Liver (tissue), 9 donors: ENCODE results near the gene TSPEAR. TPM values are rescaled to one million over a fixed set of nuclear protein-coding genes. Genes with fewer than 3 reads are reported as not detected.

Source experiments
- DNase-seq: peaks from one replicate; pipeline ENCODE4 v3.0.0-alpha.2; 2017; ENCODE audit warnings: low spot score
- H3K27ac ChIP-seq, 2 donors: one replicate each; pipeline ENCODE4 v1.7.0; 2013; ENCODE audit warnings: inconsistent platforms in 2 of 2, low read length in 2 of 2, control low read depth in 1 of 2, low read depth in 1 of 2, mild to moderate bottlenecking in 1 of 2
- H3K27me3 ChIP-seq, 4 donors: one replicate each; pipeline versions ENCODE4 v1.6.1 to v1.7.0; 2013; ENCODE audit warnings: low read length in 3 of 4, inconsistent platforms in 1 of 4, mild to moderate bottlenecking in 1 of 4, moderate library complexity in 1 of 4; ENCODE audit not compliant: control insufficient read depth in 4 of 4, insufficient read depth in 4 of 4
- H3K36me3 ChIP-seq, 4 donors: one replicate each; pipeline versions ENCODE4 v1.6.1 to v1.7.0; 2013; ENCODE audit warnings: low read length in 3 of 4, mild to moderate bottlenecking in 3 of 4, low read depth in 1 of 4, moderate library complexity in 1 of 4; ENCODE audit not compliant: control insufficient read depth in 4 of 4, insufficient read depth in 3 of 4
- H3K4me1 ChIP-seq, 4 donors: one replicate each; pipeline versions ENCODE4 v1.6.1 to v1.7.0; 2013; ENCODE audit warnings: low read length in 3 of 4, mild to moderate bottlenecking in 3 of 4, moderate library complexity in 1 of 4; ENCODE audit not compliant: control insufficient read depth in 4 of 4, insufficient read depth in 4 of 4
- H3K4me3 ChIP-seq, 3 donors: one replicate each; pipeline versions ENCODE4 v1.6.1 to v1.7.0; 2013; ENCODE audit warnings: low read length in 3 of 3, control low read depth in 1 of 3, low read depth in 1 of 3, mild to moderate bottlenecking in 1 of 3
- H3K9ac ChIP-seq, 2 donors: one replicate each; pipeline ENCODE4 v1.7.0; 2013; ENCODE audit warnings: low read length in 2 of 2, mild to moderate bottlenecking in 2 of 2, moderate library complexity in 2 of 2, control low read depth in 1 of 2, low read depth in 1 of 2
- H3K9me3 ChIP-seq, 4 donors: one replicate each; pipeline versions ENCODE4 v1.6.1 to v1.7.0; 2013; ENCODE audit warnings: low read length in 3 of 4; ENCODE audit not compliant: control insufficient read depth in 4 of 4
- ATF3 ChIP-seq: IDR thresholded peaks from 2 replicates; pipeline ENCODE4 v1.6.1; 2016; ENCODE audit warnings: antibody characterized with exemption
- CTCF ChIP-seq: fragments of 150-350 bp; IDR thresholded peaks from 2 replicates; pipeline ENCODE4 v1.5.1; 2017; ENCODE audit warnings: improper control_type of control experiment, low read depth, low read length; ENCODE audit not compliant: missing input control
- EGR1 ChIP-seq, 2 donors: IDR thresholded peaks; 2 replicates each; pipeline ENCODE4 v1.6.1; 2016 to 2018; ENCODE audit warnings: antibody characterized with exemption in 2 of 2, low read depth in 2 of 2
- FOXA1 ChIP-seq: IDR thresholded peaks from 2 replicates; pipeline ENCODE4 v1.6.1; 2016; ENCODE audit warnings: antibody characterized with exemption
- FOXA2 ChIP-seq: IDR thresholded peaks from 2 replicates; pipeline ENCODE4 v1.6.1; 2016; ENCODE audit warnings: antibody characterized with exemption
- GABPA ChIP-seq, 2 donors: IDR thresholded peaks in 1 of 2; conservative IDR thresholded peaks in 1 of 2; 2 replicates each; pipeline ENCODE4 v1.6.1; 2016; ENCODE audit warnings: antibody characterized with exemption in 2 of 2, mild to moderate bottlenecking in 1 of 2, moderate library complexity in 1 of 2
- HNF4A ChIP-seq, 2 donors: conservative IDR thresholded peaks; 2 replicates each; pipeline ENCODE4 v1.6.1; 2016; ENCODE audit warnings: antibody characterized with exemption in 2 of 2, mild to moderate bottlenecking in 2 of 2
- HNF4G ChIP-seq: IDR thresholded peaks from 2 replicates; pipeline ENCODE4 v1.6.1; 2016; ENCODE audit warnings: antibody characterized with exemption
- JUND ChIP-seq, 2 donors: IDR thresholded peaks; 2 replicates each; pipeline ENCODE4 v1.6.1; 2016; ENCODE audit warnings: antibody characterized with exemption in 2 of 2
- MAX ChIP-seq: IDR thresholded peaks from 2 replicates; pipeline ENCODE4 v1.6.1; 2016; ENCODE audit warnings: antibody characterized with exemption
- NR2F2 ChIP-seq: IDR thresholded peaks from 2 replicates; pipeline ENCODE4 v1.6.1; 2016; ENCODE audit warnings: antibody characterized with exemption
- RAD21 ChIP-seq, 2 donors: IDR thresholded peaks; 2 replicates each; pipeline ENCODE4 v1.6.1; 2016; ENCODE audit warnings: antibody characterized with exemption in 2 of 2, mild to moderate bottlenecking in 2 of 2
- REST ChIP-seq: IDR thresholded peaks from 2 replicates; pipeline ENCODE4 v1.6.1; 2016; ENCODE audit warnings: antibody characterized with exemption, mild to moderate bottlenecking
- RXRA ChIP-seq, 2 donors: IDR thresholded peaks; 2 replicates each; pipeline ENCODE4 v1.6.1; 2017 to 2018; ENCODE audit warnings: antibody characterized with exemption in 2 of 2, mild to moderate bottlenecking in 1 of 2
- SP1 ChIP-seq: IDR thresholded peaks from 2 replicates; pipeline ENCODE4 v1.6.1; 2018; ENCODE audit warnings: antibody characterized with exemption, mild to moderate bottlenecking
- TAF1 ChIP-seq: conservative IDR thresholded peaks from 2 replicates; pipeline ENCODE4 v1.6.1; 2016; ENCODE audit warnings: antibody characterized with exemption, mild to moderate bottlenecking
- YY1 ChIP-seq: IDR thresholded peaks from 2 replicates; pipeline ENCODE4 v1.6.1; 2016; ENCODE audit warnings: antibody characterized with exemption, mild to moderate bottlenecking
- ZBTB33 ChIP-seq: IDR thresholded peaks from 2 replicates; pipeline ENCODE4 v1.6.1; 2016; ENCODE audit warnings: antibody characterized with exemption
- WGBS: extraction: QIAGEN DNeasy Blood & Tissue Kit; methylation state at CpG from one replicate; pipeline ENCODE4 v1.1.7; 2013; 5-methylcytosine and 5-hydroxymethylcytosine counted together
- polyA plus RNA-seq, 2 donors: library from polyadenylated mRNA; stranded (reverse) in 1 of 2; unstranded in 1 of 2; fragments of 200-250 nt in 1 of 2; fragments of >200 nt in 1 of 2; fragmentation: Nextera tagmentation in 1 of 2; extraction: Ambion mirVana in 1 of 2; gene quantifications; one replicate each; pipeline versions ENCODE4 v1.2.1 to v1.2.3, GENCODE V29; 2013 to 2015
- total RNA-seq, 2 donors: library from RNA; depleted of rRNA; stranded (reverse); fragments of >200 nt; gene quantifications; one replicate each; pipeline ENCODE4 v1.2.3, GENCODE V29; 2014
- donor health status: healthy.
- donor health status: healthy.
- donor health status: healthy.
- donor health status: healthy.
- donor health status: healthy.

TSPEAR gene
- total and polyA plus RNA-seq, 4 donors = under 0.01 to 0.14 (median 0.01) TPM; not detected in 1

GRCh38 chr21:44478801-44479167 is 232.6 kb downstream of the TSPEAR start:
- no peak for DNase-seq
- Histone ChIP-seq H3K27ac (peak overlapping the region; percentile 97), H3K9me3 (no peaks in the 10 kb centered on the region), H3K4me1 (peaks cover 8 to 40% (median 29%) of the 10 kb centered on the region in 4 donors), H3K4me3 (no peak overlapping the region), H3K9ac (peak overlapping the region in 1 of 2 donors; percentile 61), H3K27me3 (no peaks in the 10 kb centered on the region), H3K36me3 (no peaks in the 10 kb centered on the region)
- WGBS = 70% methylated on average over 5 of the region's 5 CpGs
- no peak for TF ChIP-seq REST
- TF ChIP-seq EGR1 (IDR thresholded peaks at IDR 0.05; ENCODE audit: low read depth in 2 of 2) = no peak
- TF ChIP-seq ZBTB33 = no peak
- TF ChIP-seq JUND (IDR thresholded peaks at IDR 0.05) = no peak
- no peak for TF ChIP-seq GABPA (IDR thresholded peaks at IDR 0.05 in 1 of 2, conservative IDR thresholded peaks at IDR 0.05 in 1 of 2)
- no peak for TF ChIP-seq HNF4A (conservative IDR thresholded peaks at IDR 0.05)
- no peak for TF ChIP-seq YY1
- TF ChIP-seq FOXA1 = no peak
- no peak for TF ChIP-seq HNF4G
- TF ChIP-seq MAX = no peak
- TF ChIP-seq FOXA2 = no peak
- no peak for TF ChIP-seq CTCF
- TF ChIP-seq ATF3 = no peak
- no peak for TF ChIP-seq RAD21 (IDR thresholded peaks at IDR 0.05)
- TF ChIP-seq SP1 = no peak
- TF ChIP-seq TAF1 = no peak
- no peak for TF ChIP-seq NR2F2
- no peak for TF ChIP-seq RXRA (IDR thresholded peaks at IDR 0.05)
